GM10847 (cell line): ENCODE measurements around the gene CLCN2.

Experiments
- POLR2A ChIP-seq: IDR thresholded peaks from 2 replicates; pipeline ENCODE4 v1.6.1; 2011; ENCODE audit not compliant: insufficient read length; ENCODE audit errors: extremely low read depth

CLCN2 gene

DNA sequence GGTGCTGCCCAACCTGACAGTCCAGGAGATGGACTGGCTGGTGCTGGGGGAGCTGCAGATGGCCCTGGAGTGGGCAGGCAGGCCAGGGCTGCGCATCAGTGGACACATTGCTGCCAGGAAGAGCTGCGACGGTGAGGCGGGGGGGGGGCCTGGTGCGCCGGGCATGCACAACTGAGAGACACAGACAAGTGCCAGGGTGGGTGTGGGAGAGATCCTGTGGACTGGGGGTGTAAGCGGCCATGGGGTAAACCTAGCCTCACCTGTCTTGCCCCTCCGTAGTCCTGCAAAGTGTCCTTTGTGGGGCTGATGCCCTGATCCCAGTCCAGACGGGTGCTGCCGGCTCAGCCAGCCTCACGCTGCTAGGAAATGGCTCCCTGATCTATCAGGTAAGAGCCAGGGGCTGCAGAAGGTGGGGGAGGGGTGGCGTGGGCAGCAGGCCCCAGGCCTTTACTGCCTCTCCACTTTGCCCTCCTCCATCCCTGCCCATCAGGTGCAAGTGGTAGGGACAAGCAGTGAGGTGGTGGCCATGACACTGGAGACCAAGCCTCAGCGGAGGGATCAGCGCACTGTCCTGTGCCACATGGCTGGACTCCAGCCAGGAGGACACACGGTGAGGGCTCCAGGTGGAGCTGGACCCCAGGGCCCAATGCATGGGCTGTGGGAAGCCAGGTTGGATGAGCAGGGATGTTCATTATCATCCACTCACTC is 21.8 kb upstream of the CLCN2 start:
- TF ChIP-seq POLR2A, result no peak

DNA sequence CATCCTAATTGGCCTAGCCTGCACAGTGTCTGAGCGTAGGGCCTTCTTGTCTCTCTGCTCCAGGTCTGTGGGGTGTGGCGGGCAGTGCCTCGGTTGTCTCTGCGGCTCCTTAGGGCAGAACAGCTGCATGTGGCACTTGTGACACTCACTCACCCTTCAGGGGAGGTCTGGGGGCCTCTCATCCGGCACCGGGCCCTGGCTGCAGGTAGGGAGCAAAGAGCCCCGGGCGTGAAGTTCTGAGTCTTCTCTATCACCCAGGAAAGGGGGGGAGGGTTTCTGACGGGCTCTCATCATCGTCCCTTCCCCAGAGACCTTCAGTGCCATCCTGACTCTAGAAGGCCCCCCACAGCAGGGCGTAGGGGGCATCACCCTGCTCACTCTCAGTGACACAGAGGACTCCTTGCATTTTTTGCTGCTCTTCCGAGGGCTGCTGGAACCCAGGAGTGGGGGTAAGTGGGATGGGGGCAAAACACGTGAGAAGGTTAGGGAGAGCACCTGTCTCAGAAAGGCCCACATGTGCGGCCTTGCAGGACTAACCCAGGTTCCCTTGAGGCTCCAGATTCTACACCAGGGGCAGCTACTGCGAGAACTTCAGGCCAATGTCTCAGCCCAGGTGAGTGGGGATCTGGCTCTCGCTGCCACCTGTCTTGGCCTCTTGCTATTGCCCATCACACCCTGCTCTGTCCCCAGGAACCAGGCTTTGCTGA is 21.1 kb upstream of the CLCN2 start:
- no peak for TF ChIP-seq POLR2A

GRCh38 chr3:184381261-184382224 is 20.1 kb upstream of the CLCN2 start:
- TF ChIP-seq POLR2A, result no peak

GRCh38 chr3:184380627-184381260 is 19.3 kb upstream of the CLCN2 start:
- TF ChIP-seq POLR2A, result no peak

DNA sequence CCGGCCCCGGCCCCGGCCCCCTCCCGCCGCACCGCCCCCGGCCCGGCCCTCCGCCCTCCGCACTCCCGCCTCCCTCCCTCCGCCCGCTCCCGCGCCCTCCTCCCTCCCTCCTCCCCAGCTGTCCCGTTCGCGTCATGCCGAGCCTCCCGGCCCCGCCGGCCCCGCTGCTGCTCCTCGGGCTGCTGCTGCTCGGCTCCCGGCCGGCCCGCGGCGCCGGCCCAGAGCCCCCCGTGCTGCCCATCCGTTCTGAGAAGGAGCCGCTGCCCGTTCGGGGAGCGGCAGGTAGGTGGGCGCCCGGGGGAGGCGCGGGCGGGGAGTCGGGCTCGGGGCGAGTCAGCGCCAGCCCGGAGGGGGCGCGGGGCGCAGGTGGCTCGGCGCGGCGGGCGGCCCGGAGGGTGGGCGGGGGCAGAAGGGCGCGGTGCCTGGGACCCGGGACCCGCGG is 18.8 kb upstream of the CLCN2 start:
- TF ChIP-seq POLR2A, result no peak

GRCh38 chr3:184379358-184380184 is 18.2 kb upstream of the CLCN2 start, which contains the start of gene CHRD:
TSS of gene CHRD (plus strand) at chr3:184380054. CDS start at chr3:184380319, 265 bp downstream.
- TF ChIP-seq POLR2A, result no peak

DNA sequence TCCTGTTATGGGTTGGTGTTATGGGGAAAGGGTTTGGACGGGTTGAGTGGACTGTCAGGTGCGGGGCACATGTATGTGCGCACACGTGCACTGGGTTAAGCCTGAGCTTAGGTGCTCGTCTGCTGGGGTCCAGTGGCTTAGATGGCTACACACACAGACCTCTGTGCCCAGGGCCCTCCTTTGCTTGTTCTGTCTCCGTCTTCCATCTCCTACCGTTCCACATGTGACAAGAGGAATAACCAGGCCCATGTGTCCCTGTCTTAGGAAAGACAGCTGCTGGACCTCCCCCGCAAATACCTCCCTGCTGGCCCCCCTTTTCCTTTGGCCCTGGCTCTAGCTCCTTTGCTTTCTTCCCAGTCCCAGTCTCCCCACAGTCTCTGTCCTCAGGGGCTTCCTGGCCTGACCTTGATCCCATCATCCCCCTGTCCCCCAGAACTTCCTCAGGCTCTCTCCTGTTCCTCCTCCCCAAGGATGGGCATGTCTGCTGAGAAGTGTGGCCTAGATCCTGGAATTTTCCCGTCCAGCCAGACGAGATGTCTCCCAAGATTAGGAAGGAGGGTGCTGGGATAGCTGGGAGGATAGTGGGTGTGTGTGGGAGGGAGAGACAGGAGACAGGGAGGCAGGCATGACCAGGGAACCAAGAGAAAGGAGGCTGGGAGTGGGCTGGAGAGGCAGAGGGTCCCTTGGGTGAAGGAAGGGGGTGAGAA is 17.4 kb upstream of the CLCN2 start:
- TF ChIP-seq POLR2A, result no peak

DNA sequence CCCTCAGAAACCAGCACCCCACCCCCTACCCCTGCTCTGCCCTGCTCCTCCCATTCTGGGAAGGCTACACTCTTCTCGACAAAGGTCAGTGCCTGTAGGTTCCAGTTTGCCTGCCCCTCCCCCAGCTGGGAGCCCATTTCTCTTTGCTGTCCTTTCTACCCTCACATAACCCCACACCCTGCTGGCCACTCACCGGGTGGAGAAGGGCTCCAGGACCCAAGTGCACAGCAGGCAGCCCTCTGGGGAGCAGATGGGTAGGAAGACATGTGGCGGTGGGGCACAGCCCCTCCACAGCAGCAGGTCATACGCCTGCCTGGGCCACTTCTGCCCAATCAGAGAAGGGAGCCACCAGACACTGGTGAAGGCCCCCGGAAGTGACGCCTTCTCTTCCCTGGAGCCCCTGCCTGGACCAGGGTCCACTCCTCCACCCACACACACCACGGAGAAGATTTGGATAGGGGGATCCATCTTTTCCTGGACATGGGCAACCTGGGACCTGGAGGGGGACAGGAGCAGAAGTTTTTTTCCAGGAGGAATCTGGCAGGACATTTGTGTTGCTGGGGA is 16.6 kb upstream of the CLCN2 start, which contains the start of gene THPO:
Gene THPO (minus strand): TSS at position 326 of the 564 bp plus-strand sequence. CDS start 1,948 bp downstream, outside the sequence.
- TF ChIP-seq POLR2A, result no peak

- TF ChIP-seq POLR2A, result no peak
Observed at GRCh38 chr3:184377374-184377773, 16.0 kb upstream of the CLCN2 start.

DNA sequence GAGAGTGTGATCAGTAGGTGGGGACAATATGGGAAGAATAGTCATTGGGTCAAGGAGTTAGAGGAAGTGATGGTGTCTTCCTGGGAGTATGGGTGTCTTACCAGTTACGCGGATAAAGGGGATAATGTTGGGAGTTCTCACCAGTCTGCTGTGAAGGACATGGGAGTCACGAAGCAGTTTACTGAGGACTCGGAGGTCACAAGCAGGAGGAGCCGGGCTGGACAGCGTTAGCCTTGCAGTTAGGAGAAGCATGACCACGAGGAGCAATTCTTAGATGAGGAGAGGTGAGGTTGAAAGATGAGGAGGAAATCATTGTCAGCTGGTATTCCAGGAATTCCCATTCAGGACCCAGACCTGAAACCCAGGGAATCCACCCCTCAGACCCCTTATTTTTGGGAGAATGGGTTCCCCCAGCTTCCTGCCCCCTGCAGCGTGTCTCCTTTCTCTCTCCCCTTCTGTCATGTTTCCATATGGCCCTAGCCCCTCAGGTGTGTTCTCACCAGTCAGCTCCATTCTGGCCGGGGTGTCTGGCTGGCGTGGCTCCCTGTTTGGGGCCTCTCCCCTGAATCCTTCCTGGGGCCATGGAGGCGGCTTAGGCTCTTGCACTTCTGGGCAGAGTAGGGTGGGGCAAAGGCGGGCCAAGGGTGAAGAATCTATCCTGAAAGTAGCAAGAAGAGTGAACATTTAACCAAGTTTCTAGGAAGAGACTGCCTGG is 14.5 kb upstream of the CLCN2 start:
- TF ChIP-seq POLR2A, result no peak

- no peak for TF ChIP-seq POLR2A
Observed at GRCh38 chr3:184373422-184373821, 12.0 kb upstream of the CLCN2 start.

DNA sequence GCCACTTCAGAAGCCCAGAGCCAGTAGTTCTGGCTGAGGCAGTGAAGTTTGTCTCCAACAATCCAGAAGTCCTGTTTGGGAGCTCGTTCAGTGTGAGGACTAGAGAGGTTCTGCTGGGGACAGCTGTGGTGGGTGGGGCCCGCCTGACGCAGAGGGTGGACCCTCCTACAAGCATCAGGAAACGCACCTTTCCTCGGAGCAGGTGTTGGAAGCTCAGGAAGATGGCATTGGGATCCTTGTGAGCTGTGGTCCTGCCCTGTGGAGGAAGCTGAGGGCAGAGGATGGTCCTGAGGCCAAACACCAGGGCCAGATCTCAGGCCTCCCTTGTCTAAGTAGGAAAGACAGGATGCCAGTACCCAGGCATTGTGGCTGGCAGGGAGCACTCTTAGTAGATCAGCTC is 11.5 kb upstream of the CLCN2 start:
- TF ChIP-seq POLR2A, result no peak

DNA sequence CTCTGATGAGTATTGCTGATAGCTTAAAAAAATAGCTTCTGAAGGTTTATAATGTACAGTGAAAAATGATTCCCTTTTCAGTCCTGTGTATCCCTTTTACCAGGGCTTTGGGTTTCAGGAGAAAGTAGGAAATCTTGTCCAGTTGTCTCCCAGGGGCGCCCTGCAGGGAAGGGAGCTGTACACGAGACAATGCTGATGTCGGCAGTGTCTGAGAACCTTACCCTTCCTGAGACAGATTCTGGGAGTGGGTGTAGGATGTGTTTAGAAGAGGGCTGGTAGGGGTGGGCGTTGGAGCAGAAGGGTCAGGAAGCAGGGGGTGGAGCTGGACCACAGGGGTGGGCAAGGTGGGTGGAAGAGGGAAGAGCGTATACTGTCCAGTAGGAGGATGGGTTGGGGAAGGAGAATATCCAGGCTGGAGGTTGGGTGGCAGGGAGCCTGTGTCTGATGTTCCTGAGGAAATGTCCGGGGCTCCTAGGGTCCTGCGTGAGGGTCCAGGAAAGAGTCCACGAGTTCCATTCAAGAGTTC is 11.0 kb upstream of the CLCN2 start:
- no peak for TF ChIP-seq POLR2A
